H1 (cell line): Measurements from ENCODE around the gene STXBP6. TPM values are rescaled to one million over a fixed set of nuclear protein-coding genes. Genes with fewer than 3 reads are reported as not detected.

Experiments used
- CTCF ChIA-PET: fragments of 300-600 bp; sonication (Branson Sonifier 250); formaldehyde crosslinking; loops from one replicate; lab custom pipeline; 2021; ENCODE audit not compliant: partially characterized antibody; lab: Charles Lee
- POLR2A ChIA-PET: fragments of 300-600 bp; sonication (Branson Sonifier 250); formaldehyde crosslinking; loops from one replicate; lab custom pipeline; 2021; ENCODE audit warnings: inconsistent platforms; ENCODE audit not compliant: partially characterized antibody; lab: Charles Lee
- DNase-seq, 2 experiments: peaks; one replicate each; pipeline versions ENCODE4 v3.0.0 to v3.0.0-alpha.2; 2010 to 2022; ENCODE audit warnings: low spot score in 2 of 2, low read depth in 1 of 2, mixed read lengths in 1 of 2
- FAIRE-seq: peaks from 2 replicates; lab custom pipeline; 2011; peaks lifted over from hg19 to GRCh38; lab: Jason Lieb, UNC
- H2AFZ ChIP-seq: 2 replicates; pipeline ENCODE4 v1.8.1; 2012; ENCODE audit warnings: low read length, inconsistent platforms
- H2AK5ac ChIP-seq: 2 replicates; pipeline ENCODE4 v1.6.1; 2013; ENCODE audit warnings: low read depth, low read length
- H2BK120ac ChIP-seq: replicated peaks from 2 replicates; pipeline ENCODE3; 2013; ENCODE audit warnings: low read depth, low read length, inconsistent platforms
- H2BK12ac ChIP-seq: 2 replicates; pipeline ENCODE4 v1.6.1; 2013; ENCODE audit warnings: low read depth, low read length
- H2BK15ac ChIP-seq: 2 replicates; pipeline ENCODE4 v1.6.1; 2013; ENCODE audit warnings: low read length
- H2BK20ac ChIP-seq: 2 replicates; pipeline ENCODE4 v1.6.1; 2013; ENCODE audit warnings: low read length
- H2BK5ac ChIP-seq: 2 replicates; pipeline ENCODE4 v1.6.1; 2013; ENCODE audit warnings: low read depth, low read length
- H3K14ac ChIP-seq: 2 replicates; pipeline ENCODE4 v1.6.1; 2013; ENCODE audit warnings: inconsistent platforms; ENCODE audit not compliant: insufficient read length
- H3K18ac ChIP-seq: 2 replicates; pipeline ENCODE4 v1.6.1; 2013; ENCODE audit warnings: low read length; ENCODE audit errors: extremely low read depth
- H3K23ac ChIP-seq: 2 replicates; pipeline ENCODE4 v1.6.1; 2013; ENCODE audit warnings: inconsistent platforms; ENCODE audit not compliant: insufficient read length
- H3K23me2 ChIP-seq: 2 replicates; pipeline ENCODE4 v1.6.1; 2013; ENCODE audit warnings: low read depth, low read length
- H3K27ac ChIP-seq: 2 replicates; pipeline ENCODE4 v1.6.1; 2011; ENCODE audit warnings: low read depth, low read length, inconsistent platforms
- H3K27me3 ChIP-seq, 4 experiments: replicated peaks in 1 of 4; 1 replicate in 1 of 4; 2 replicates in 3 of 4; pipeline versions ENCODE4 v1.6.1 to v1.8.1; 2011 to 2013; ENCODE audit warnings: low read length in 3 of 4, mild to moderate bottlenecking in 3 of 4, inconsistent platforms in 2 of 4, mixed read lengths in 2 of 4, moderate library complexity in 1 of 4; ENCODE audit not compliant: control insufficient read depth in 3 of 4, insufficient read depth in 3 of 4; ENCODE audit errors: extremely low read depth in 1 of 4
- H3K36me3 ChIP-seq, 4 experiments: 2 replicates each; pipeline versions ENCODE4 v1.6.1 to v1.8.1; 2011 to 2013; ENCODE audit warnings: mild to moderate bottlenecking in 4 of 4, low read length in 3 of 4, moderate library complexity in 2 of 4, control low read depth in 1 of 4, inconsistent platforms in 1 of 4; ENCODE audit not compliant: insufficient read depth in 4 of 4, control insufficient read depth in 2 of 4
- H3K4ac ChIP-seq: replicated peaks from 2 replicates; pipeline ENCODE3; 2013; ENCODE audit warnings: low read length, low read depth, mixed read lengths, inconsistent platforms; ENCODE audit not compliant: insufficient read length
- H3K4me1 ChIP-seq, 4 experiments: replicated peaks in 1 of 4; 1 replicate in 1 of 4; 2 replicates in 3 of 4; pipeline versions ENCODE4 v1.6.1 to v1.8.1; 2011 to 2013; ENCODE audit warnings: low read length in 3 of 4, inconsistent platforms in 2 of 4, mixed read lengths in 1 of 4; ENCODE audit not compliant: insufficient read depth in 4 of 4, control insufficient read depth in 3 of 4
- H3K4me2 ChIP-seq, 2 experiments: 2 replicates each; pipeline versions ENCODE4 v1.6.1 to v1.8.1; 2011 to 2013; ENCODE audit warnings: low read depth in 2 of 2, low read length in 2 of 2, control low read depth in 1 of 2, inconsistent platforms in 1 of 2, mild to moderate bottlenecking in 1 of 2; ENCODE audit not compliant: insufficient read depth in 1 of 2
- H3K4me3 ChIP-seq, 4 experiments: fragments of 200-600, 300-600 bp in 1 of 4; sonication (generic), shearing (Covaris generic), sonication (Bioruptor Twin) in 1 of 4; 2 replicates each; pipeline versions ENCODE4 v1.5.1 to v1.8.1; 2011 to 2016; ENCODE audit warnings: low read length in 4 of 4, low read depth in 3 of 4, control low read depth in 2 of 4, inconsistent platforms in 2 of 4, mild to moderate bottlenecking in 2 of 4, mixed read lengths in 1 of 4, moderate library complexity in 1 of 4; ENCODE audit not compliant: insufficient read depth in 2 of 4; ENCODE audit errors: extremely low read depth in 1 of 4
- H3K56ac ChIP-seq: replicated peaks from 2 replicates; pipeline ENCODE3; 2013; ENCODE audit warnings: low read depth, mild to moderate bottlenecking, mixed read lengths, low read length, inconsistent platforms; ENCODE audit not compliant: insufficient read length
- H3K79me1 ChIP-seq: 2 replicates; pipeline ENCODE4 v1.6.1; 2013; ENCODE audit warnings: low read depth, low read length, control low read depth
- H3K79me2 ChIP-seq, 2 experiments: 2 replicates each; pipeline versions ENCODE4 v1.6.1 to v1.8.1; 2012 to 2013; ENCODE audit warnings: low read length in 2 of 2, mild to moderate bottlenecking in 2 of 2, inconsistent platforms in 1 of 2; ENCODE audit not compliant: insufficient read depth in 2 of 2, control insufficient read depth in 1 of 2
- H3K9ac ChIP-seq, 4 experiments: replicated peaks in 1 of 4; 1 replicate in 1 of 4; 2 replicates in 3 of 4; pipeline versions ENCODE4 v1.6.1 to v1.8.1; 2011 to 2013; ENCODE audit warnings: low read depth in 3 of 4, low read length in 3 of 4, control low read depth in 2 of 4, mild to moderate bottlenecking in 2 of 4, moderate library complexity in 2 of 4, inconsistent platforms in 1 of 4; ENCODE audit errors: extremely low read depth in 1 of 4
- H3K9me3 ChIP-seq, 2 experiments: 2 replicates each; pipeline versions ENCODE4 v1.6.1 to v1.8.1; 2012 to 2013; ENCODE audit warnings: mild to moderate bottlenecking in 2 of 2, moderate library complexity in 2 of 2, control low read depth in 1 of 2, inconsistent platforms in 1 of 2, low read depth in 1 of 2, low read length in 1 of 2, mixed read lengths in 1 of 2; ENCODE audit not compliant: insufficient read depth in 2 of 2
- H4K20me1 ChIP-seq, 2 experiments: replicated peaks in 1 of 2; 2 replicates each; pipeline versions ENCODE3 to v1.8.1; 2011 to 2013; ENCODE audit warnings: inconsistent platforms in 2 of 2, low read length in 2 of 2, mild to moderate bottlenecking in 1 of 2; ENCODE audit not compliant: insufficient read depth in 2 of 2, control insufficient read depth in 1 of 2
- H4K5ac ChIP-seq: 2 replicates; pipeline ENCODE4 v1.6.1; 2013; ENCODE audit warnings: low read length, low read depth, mixed read lengths, inconsistent platforms; ENCODE audit not compliant: insufficient read length
- H4K8ac ChIP-seq: 2 replicates; pipeline ENCODE4 v1.8.0; 2013; ENCODE audit warnings: mild to moderate bottlenecking, moderate library complexity, low read length, inconsistent platforms; ENCODE audit not compliant: insufficient read depth; ENCODE audit errors: extremely low read depth
- H4K91ac ChIP-seq: replicated peaks from 2 replicates; pipeline ENCODE3; 2013; ENCODE audit warnings: low read length, mixed read lengths, inconsistent platforms; ENCODE audit not compliant: insufficient read length
- ASH2L ChIP-seq: fragments of 200-600, 300-600 bp; sonication (generic); IDR thresholded peaks from one replicate; pipeline ENCODE4 v1.7.1; 2017; ENCODE audit warnings: low read length
- ATF2 ChIP-seq: IDR thresholded peaks from 2 replicates; pipeline ENCODE4 v1.6.1; 2012; ENCODE audit warnings: low read length, inconsistent platforms
- EZH2 ChIP-seq: fragments of 200-600 bp; sonication (generic); IDR thresholded peaks from 2 replicates; pipeline ENCODE4 v1.7.1; 2012; ENCODE audit warnings: low read depth, mild to moderate bottlenecking, moderate library complexity, low read length, inconsistent platforms; ENCODE audit not compliant: severe bottlenecking
- HDAC2 ChIP-seq, 2 experiments: fragments of 300-600 bp in 1 of 2; sonication (generic) in 1 of 2; IDR thresholded peaks; 2 replicates each; pipeline ENCODE4 v1.6.1; 2011 to 2012; ENCODE audit warnings: low read depth in 2 of 2, low read length in 2 of 2, mild to moderate bottlenecking in 2 of 2, moderate library complexity in 2 of 2, borderline replicate concordance in 1 of 2, inconsistent platforms in 1 of 2
- KDM4A ChIP-seq: IDR thresholded peaks from one replicate; pipeline ENCODE4 v1.7.1; 2012; ENCODE audit warnings: low read depth, mild to moderate bottlenecking, moderate library complexity, low read length, inconsistent platforms; ENCODE audit not compliant: severe bottlenecking
- MAFK ChIP-seq: IDR thresholded peaks from 2 replicates; pipeline ENCODE4 v1.6.1; 2012; ENCODE audit warnings: low read depth, mild to moderate bottlenecking, improper control_type of control experiment, low read length
- NRF1 ChIP-seq: IDR thresholded peaks from 2 replicates; pipeline ENCODE4 v1.6.1; 2011; ENCODE audit warnings: mild to moderate bottlenecking, low read depth, low read length, improper control_type of control experiment
- PHF8 ChIP-seq: fragments of 200-600 bp; sonication (generic); conservative IDR thresholded peaks from 2 replicates; pipeline ENCODE4 v1.7.1; 2012; ENCODE audit warnings: low read depth, mild to moderate bottlenecking, inconsistent platforms, low read length, moderate library complexity
- RFX5 ChIP-seq: IDR thresholded peaks from 2 replicates; pipeline ENCODE4 v1.6.1; 2011; ENCODE audit warnings: low read depth, low read length, improper control_type of control experiment, borderline replicate concordance
- SP2 ChIP-seq: IDR thresholded peaks from 2 replicates; pipeline ENCODE4 v1.6.1; 2012; ENCODE audit warnings: mild to moderate bottlenecking, low read length, inconsistent platforms
- ZNF274 ChIP-seq: IDR thresholded peaks from 2 replicates; pipeline ENCODE4 v1.7.0; 2012; ENCODE audit warnings: low read length, borderline replicate concordance; ENCODE audit errors: extremely low read depth
- WGBS, 2 experiments: shearing (Covaris generic) in 1 of 2; methylation state at CpG; one replicate each; pipeline versions ENCODE4 v1.1.6 to v1.1.7; 2013 to 2015; ENCODE audit warnings: low lambda C conversion rate in 2 of 2, mixed read lengths in 2 of 2, inconsistent platforms in 1 of 2, low coverage in 1 of 2, missing lambda C conversion rate in 1 of 2; ENCODE audit not compliant: insufficient replicate concordance in 2 of 2, insufficient coverage in 1 of 2, insufficient read length in 1 of 2; ENCODE audit errors: extremely low coverage in 1 of 2, missing lambda C conversion rate in 1 of 2; 5-methylcytosine and 5-hydroxymethylcytosine counted together
- polyA plus RNA-seq, 7 experiments: library from polyadenylated mRNA; depleted of rRNA in 3 of 7; stranded (reverse) in 5 of 7; unstranded in 2 of 7; fragments of >200 nt in 5 of 7; fragments of 200-250 nt in 2 of 7; gene quantifications; 1 replicate in 5 of 7; 2 replicates in 1 of 7; 4 replicates in 1 of 7; pipeline versions ENCODE4 v1.2.1 to v1.2.3, GENCODE V29; 2011 to 2013; ENCODE audit warnings: missing spikeins in 2 of 7, mixed read lengths in 2 of 7
- total RNA-seq: library from RNA; stranded (reverse); fragmentation: NEBNext Ultra II Directional; extraction: Animal tissue kit (Norgen Biotek cat#: 25700); gene quantifications from 2 replicates; pipeline ENCODE4 v1.2.1, GENCODE V29; 2021

The STXBP6 gene
- total and polyA plus RNA-seq, 2 of the 8 experiments (the other 6 are each of a cell fraction or from before 2014, with no cell fraction given), result 9.4 to 18.1 TPM

- H3K23ac ChIP-seq, result no peak overlapping the region
- no peak overlapping the region for H3K18ac ChIP-seq
- no peak overlapping the region for H3K4ac ChIP-seq
- no peak overlapping the region for H4K8ac ChIP-seq
- H3K36me3 ChIP-seq, result no peaks in the 10 kb centered on the region
- H2BK5ac ChIP-seq, result no peak overlapping the region
- CTCF ChIA-PET, result interaction anchor here (1.0 to 1.3 kb wide), 2 partner anchors 34 to 115 kb away, joined by 3 to 4 read pairs; no protein-coding TSS in a partner anchor
- no peak overlapping the region for H3K4me3 ChIP-seq
- H3K9ac ChIP-seq, result no peak overlapping the region
- no peaks in the 10 kb centered on the region for H3K79me2 ChIP-seq
- no peaks in the 10 kb centered on the region for H3K27me3 ChIP-seq
- H3K14ac ChIP-seq, result no peak overlapping the region
- WGBS, 2 experiments, result 89% methylated on average over 4 of the region's 4 CpGs; no CpG with 5 or more reads in 1 of the 2 experiments
- H3K27ac ChIP-seq, result no peak overlapping the region
- H3K9me3 ChIP-seq, result no peaks in the 10 kb centered on the region
- no peaks in the 10 kb centered on the region for H3K23me2 ChIP-seq
- H2BK15ac ChIP-seq, result no peak overlapping the region
- no peak overlapping the region for H2AK5ac ChIP-seq
- no peak overlapping the region for H3K56ac ChIP-seq
- DNase-seq (no peak), FAIRE-seq (no peak)
- no peak overlapping the region for H3K4me2 ChIP-seq
- POLR2A ChIA-PET, result no interaction called here
- no peaks in the 10 kb centered on the region for H3K79me1 ChIP-seq
- H3K4me1 ChIP-seq, result peaks cover 0 to 4% (median 2%) of the 10 kb centered on the region in 4 experiments; a peak in 3 of 7 replicates
- H2BK12ac ChIP-seq, result no peak overlapping the region
- no peak overlapping the region for H2BK120ac ChIP-seq
- no peak overlapping the region for H4K91ac ChIP-seq
- no peak overlapping the region for H2AFZ ChIP-seq
- no peaks in the 10 kb centered on the region for H4K20me1 ChIP-seq
- no peak overlapping the region for H2BK20ac ChIP-seq
- no peak overlapping the region for H4K5ac ChIP-seq
- TF ChIP-seq EZH2 (no peak), KDM4A (no peak), HDAC2 (IDR thresholded peaks at IDR 0.05; ENCODE audit: borderline replicate concordance in 1 of 2, low read depth in 2 of 2, low read length in 2 of 2) (no peak), MAFK (no peak), ASH2L (no peak), NRF1 (no peak), SP2 (no peak), RFX5 (no peak), PHF8 (no peak), ZNF274 (no peak), ATF2 (no peak)
Measured at GRCh38 chr14:24838945-24839616, 210.9 kb downstream of the STXBP6 start.
